ENCODE results near the gene ACOX2.

Gene ACOX2

DNA sequence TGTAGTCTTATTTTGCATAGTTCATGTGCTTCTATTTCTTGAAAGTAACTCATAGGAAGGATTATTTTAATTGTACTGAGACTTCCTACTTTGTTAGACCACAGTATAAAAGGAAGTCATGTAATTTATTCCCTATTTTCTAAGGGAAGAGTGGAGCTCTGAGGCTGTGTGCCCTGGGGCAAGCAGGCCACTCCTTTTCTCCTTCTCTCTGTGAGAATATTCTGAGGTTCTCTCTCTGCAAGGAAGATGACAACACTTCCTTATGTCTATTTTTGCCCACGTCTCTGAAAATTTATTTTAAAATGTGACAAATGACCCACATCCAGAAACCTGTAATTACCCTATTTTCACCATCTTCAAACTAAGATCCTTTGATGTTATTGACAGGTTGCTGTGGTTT lies 34.1 kb downstream of the ACOX2 start:
- no peak for DNase-seq

DNA sequence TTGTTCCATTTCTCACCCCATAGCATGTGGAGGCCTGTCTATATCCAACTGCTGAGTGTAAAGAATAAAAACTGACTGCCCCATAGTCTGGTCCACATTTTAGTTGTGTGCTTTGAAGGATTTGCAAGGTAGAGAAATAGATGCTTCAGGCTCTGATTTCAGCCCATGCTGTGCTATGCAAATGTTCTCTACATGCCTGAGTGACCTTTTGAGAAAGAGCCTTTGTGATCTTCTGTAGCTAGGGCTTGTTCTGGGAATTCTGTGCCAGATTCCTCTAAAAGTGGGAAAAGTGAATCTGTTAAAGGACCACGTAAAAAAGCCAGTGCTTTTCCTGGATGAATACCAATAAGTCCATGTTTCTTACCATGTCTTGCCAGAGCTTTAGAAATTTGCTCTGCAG lies 39.9 kb downstream of the ACOX2 start:
- DNase-seq: no peak

DNA sequence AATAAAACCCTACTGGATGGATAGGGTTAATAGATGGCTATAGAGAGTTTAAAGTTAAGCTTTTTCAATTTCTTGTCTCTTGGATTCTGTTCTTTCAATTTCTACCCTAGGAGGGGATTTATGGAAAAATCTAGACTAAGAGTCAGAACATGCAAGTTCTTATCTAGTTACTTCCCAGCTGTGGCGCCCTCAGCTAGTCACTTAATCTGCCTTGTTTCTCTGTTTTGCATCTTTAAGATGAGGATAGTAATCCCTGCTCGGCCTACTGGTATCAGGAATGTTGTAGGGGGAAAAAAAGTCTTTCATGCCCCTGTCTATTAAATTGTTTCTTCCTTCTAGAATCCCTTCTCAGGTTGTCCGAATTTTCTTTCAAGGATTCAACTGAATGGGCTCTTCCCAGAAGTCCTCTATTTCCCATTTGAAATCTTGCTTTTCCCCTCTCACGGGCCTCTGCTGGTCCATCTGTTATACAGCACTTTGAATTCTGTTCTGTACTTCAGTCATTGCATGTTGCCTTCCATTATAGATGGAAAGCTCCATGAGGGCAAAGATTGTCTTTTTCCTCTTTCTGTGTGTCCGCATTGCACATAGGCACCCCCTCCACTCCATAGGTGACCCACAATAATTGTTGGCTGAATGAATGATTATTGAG lies 40.7 kb downstream of the ACOX2 start:
- no peak for DNase-seq

- no peak for DNase-seq
Observed at GRCh38 chr3:58495101-58495500, 41.9 kb downstream of the ACOX2 start.

DNA sequence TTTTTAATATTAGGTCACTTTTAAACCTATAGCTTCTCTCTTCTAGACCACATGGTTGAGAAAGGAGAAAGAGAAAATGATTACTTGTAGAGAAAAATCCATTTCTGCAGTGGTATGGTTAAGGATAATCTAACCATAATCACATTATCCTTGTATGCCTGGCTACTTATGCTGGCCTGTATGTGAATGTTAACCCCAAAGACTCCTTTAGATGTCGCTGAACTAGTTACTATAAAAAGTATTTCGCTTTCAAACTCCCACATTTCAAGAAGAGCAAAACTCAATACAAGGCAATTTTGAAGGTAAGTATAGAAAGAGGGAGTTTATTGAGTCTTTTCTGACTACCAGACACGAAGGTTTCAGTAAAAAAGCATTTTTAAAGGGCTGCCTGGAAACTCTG lies 42.9 kb downstream of the ACOX2 start:
- DNase-seq: no peak

DNA sequence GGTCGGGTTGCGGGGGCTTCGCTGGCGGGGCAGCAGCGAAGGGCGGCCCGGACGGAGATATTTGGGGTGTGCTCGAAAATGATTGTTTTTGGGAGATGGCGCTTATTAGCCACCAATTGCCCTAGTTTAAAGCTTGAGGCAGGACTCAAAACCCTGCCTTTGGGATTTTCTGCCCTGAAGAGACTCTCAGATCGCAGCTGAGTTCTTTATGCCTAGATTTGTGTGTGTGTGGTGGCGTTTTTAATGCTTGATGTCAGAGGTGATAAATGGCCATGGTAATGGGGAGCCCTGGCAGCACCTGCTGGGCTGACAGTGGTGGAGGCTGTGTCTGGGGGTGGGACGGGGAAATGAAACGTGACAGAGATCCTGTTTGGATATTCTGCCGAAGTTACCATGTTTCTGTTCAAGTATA lies 44.5 kb downstream of the ACOX2 start:
- peak; percentile 31 for DNase-seq

- DNase-seq: peak; percentile 90
Observed at GRCh38 chr3:58491506-58492402, 45.2 kb downstream of the ACOX2 start, which contains the start of gene KCTD6. Gene KCTD6 (plus strand): TSS chr3:58492096. CDS start chr3:58498756, 6,660 bp downstream.

DNA sequence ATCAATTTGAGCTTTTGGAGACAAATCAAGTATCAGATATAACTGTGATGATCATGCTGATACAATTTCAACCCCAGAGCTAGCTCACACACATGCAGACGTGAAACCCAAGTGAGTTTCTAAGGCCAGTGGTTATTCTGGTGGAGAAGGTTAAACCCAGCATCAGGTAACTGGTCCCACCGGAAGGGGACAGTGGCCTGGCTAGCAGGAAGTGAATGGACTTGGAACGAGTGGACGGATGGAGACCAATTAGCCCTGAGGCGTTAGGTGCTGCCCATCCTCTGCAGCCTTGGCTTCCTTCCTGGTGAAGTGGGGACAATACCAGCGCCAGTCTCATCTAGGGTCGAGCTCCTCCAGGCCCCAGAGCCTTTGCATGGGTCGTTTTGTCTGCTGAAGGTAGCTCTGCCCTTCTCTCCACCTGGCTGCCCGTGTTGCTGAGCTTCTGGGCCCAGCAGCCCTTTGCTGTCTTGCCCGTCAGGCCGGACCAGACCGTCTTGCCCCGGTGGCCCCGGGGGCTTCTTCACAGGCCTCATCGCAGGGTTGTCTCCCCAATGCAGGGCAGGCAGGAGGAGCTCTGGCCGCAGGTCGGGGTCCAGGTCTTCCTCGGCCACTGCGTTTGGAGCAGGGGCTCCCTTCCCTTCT lies 46.0 kb downstream of the ACOX2 start:
- no peak for DNase-seq

DNA sequence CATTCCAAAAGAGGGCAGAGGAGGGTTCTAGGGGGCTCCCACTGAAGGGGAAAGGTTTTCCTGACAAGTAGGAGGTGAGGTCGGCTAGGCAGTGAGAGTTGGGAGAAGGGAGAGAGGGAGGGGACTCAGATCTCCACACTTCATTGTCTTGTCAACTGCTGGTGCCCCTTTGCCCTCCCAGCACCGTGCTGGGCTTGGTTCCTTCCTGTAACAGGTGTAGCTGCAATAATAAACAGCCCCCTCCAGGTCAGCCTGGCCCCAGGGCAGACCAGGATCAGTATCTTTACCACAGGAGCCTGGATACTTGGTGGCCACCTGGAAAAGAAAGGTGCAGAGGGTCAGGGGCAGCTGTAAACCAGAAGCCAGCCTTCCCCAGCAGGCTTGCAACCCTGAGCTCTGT lies 48.0 kb downstream of the ACOX2 start:
- DNase-seq: no peak

- DNase-seq: no peak
Observed at GRCh38 chr3:58487140-58487886, 49.7 kb downstream of the ACOX2 start.

GRCh38 chr3:58485801-58486435 lies 51.1 kb downstream of the ACOX2 start:
- no peak for DNase-seq

- DNase-seq: no peak
Observed at GRCh38 chr3:58484722-58485069, 52.3 kb downstream of the ACOX2 start.

- DNase-seq: no peak
Observed at GRCh38 chr3:58484045-58484721, 52.8 kb downstream of the ACOX2 start.

DNA sequence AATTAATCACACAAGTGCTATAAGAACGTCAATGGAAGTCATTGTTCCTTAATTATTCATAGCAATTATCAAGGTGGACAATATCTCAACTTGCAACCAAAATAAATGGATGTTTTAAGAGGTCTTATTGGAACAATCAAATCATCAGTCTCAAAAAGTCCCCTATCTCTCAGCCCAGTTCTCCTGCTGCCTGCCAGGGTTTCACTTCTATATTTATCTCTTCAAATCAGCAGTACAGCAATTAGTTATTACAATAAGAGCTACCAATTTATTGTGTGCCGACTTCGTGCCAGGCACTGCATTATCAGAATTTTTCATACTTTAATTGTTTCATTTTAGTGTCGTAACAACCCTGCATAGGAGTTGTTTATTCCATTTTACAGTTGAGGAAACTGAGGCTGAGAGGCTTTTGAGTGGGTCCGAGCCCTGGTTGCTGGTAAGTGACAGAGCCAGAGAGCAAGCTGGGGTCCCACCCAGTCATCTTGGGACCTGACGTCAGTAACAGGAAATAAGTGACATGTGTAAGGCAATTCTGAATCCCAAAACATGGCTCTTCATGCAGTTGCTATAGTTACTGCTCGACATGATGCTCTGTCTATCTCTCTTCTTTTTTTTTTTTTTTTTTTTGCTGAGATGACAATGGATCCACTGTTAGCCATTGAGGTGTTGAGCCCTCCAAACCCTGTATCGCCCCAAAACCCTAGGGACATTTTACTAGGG lies 53.9 kb downstream of the ACOX2 start:
- DNase-seq: no peak

DNA sequence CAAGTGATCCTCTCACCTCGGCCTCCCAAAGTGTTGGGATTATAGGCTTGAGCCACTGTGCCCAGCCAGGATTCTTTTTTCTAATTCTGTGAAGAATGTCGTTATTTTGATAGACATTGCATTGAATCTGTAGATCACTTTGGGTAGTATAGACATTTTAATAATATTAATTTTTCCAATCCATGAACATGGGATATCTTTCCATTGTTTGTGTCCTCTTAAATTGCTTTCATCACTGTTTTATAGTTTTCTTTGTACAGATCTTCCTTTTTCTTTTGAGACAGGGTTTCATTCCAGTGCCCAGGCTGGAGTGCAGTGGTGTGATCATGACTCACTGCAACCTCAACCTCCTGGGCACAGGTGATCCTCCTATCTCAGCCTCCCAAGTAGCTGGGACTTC lies 56.7 kb downstream of the ACOX2 start:
- DNase-seq: no peak

- DNase-seq: no peak
Observed at GRCh38 chr3:58478781-58479180, 58.2 kb downstream of the ACOX2 start.

DNA sequence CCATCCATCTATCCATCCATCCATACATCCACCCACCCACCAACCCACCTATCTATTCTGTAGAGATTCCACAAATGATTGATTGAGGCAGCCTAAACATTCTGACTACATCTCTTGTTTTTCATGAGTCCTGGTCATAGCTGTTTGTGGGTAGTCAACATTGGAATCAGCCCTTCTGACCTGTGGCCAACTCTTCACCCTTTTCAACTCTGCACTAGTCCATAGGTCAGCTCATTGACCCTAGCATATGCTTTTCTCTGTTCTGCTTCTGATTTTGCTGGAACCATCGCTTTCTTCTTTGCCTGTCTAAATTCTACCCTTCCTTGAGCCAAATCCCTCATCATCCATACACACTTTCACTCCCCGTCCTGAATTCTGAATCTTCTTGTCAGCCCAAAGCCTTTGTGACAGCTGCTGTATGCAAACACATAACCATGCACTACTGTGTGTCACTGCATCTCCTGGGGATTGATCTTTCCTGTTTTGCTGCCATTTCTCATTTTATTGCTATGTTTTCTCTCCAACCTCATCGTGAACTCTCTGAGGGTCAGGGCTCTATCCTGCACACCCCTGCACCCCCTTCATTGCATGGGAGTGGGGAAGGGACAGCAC lies 61.9 kb downstream of the ACOX2 start:
- no peak for DNase-seq

GRCh38 chr3:58474348-58474911 lies 62.6 kb downstream of the ACOX2 start:
- no peak for DNase-seq

GRCh38 chr3:58473275-58473674 lies 63.7 kb downstream of the ACOX2 start:
- no peak for DNase-seq
